DLD1 (cell line): ENCODE measurements around the gene MARCHF3.

Experiments
- in situ Hi-C: cut with HindIII; loops from 2 replicates; pipeline ENCODE4 v1.10.0; 2017; ENCODE audit warnings: low sequenced_read_pairs

The MARCHF3 gene

DNA sequence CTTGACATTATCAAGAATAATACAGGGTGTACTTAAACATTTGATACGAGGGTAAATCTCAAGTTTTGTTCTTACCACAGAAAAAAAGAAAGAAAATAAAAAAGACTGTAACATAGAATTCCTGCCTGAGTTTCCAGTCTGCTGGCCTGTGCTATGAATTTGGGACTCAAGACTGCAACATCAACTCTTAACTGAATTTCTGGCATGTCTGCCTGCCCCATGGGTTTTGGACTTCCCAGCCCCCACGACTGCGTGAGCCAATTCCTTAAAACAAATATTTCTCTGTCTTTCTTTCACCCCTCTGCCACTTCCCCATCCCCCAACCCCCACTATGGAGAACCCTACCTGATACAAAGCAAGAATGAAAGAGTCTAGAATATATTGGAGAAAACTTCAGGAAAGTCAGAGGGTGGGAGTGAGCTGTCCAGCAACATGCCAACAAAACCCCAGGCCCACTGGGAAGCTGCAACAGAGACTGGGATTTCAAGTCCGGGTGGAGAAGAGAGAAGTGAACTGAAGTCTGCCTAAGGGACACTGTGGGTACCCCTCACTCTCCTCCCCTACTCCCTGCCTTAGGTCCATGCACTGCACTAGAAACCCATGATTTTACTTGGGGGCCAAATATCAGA, 43.0 kb downstream of the MARCHF3 start:
- in situ Hi-C loops = no loop called here

DNA sequence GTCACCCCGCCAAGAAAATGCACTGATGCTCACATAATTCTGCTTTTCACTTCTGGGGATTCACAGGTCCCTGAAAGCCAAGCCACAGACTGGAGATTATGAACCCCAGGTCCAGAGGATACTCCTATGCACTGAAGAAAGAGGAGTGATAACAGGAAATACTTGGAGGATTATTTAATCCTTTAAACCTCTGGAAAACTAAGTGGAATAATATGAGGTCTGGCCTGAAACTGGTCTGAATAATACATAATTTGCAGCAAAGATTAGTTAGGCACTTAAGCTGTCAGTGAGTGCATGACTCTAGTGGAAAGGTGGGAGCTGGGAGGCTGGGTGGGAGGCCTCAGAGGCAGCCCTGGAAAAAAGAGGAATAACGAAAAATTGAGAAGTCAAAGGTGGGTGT, 45.7 kb downstream of the MARCHF3 start:
- in situ Hi-C loops = no loop called here

DNA sequence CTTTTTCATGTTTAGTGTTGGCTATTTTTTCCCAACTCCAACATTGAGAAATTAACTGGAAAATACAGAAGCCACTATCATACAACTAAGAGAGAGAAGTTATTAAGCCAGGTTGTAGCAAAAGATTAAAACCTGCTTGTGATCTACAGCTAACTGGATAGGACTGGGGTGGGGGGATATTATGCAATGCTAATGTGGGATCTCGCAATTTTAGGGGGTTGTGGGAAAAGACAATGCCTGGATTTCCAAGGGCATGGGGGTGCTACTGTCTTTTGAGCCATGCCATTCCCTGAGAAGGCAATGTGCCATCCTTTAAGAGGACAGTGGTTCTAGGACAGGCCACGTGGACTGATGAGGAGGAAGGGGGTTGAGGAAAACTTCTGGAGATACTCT, 46.5 kb downstream of the MARCHF3 start:
- in situ Hi-C loops = no loop called here

DNA sequence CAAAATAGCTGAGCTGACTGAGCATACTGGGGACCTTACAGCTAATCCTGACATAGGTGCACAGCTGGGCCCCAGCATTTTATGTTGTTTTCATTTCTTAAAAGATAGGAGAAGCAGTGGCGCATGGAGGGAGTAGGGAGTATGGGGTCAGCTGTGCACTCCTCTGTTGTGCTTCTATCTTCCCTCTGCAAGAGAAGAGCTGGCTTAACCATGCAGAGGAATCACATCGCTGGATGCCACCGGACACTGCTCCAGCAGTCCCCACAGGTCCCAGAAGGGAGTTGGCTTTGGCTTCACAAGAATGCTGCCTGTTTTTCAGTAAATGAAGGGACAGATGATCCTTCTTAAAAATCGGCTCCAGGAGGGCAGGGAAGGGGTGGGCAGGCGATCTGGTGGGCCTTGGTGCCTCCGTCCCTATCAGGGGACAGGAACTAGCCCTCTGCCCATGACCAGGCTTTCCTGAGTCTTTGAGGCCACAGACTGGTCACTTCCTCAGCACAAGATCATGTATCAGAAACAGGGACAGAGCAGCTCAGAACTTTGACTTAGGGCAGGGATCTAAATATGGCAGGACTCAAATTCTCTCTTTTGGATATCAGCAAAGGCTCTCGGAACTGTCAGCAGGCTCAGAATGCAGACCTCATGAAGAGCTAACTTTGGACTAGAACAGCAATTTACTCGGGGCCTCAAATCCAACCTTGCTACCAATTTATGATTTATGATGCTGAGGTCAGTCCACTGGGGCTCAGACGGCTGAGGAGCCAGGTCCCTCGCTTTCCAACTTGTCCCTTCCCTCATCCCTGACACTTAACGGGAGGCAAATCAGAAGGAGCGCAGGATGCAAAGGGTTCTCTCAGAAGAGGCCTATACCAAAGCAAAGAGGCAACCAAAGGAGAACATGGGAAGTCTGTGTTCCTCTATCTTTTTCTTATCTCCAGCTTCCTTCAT, 47.2 kb downstream of the MARCHF3 start:
- in situ Hi-C loops = no loop called here

DNA sequence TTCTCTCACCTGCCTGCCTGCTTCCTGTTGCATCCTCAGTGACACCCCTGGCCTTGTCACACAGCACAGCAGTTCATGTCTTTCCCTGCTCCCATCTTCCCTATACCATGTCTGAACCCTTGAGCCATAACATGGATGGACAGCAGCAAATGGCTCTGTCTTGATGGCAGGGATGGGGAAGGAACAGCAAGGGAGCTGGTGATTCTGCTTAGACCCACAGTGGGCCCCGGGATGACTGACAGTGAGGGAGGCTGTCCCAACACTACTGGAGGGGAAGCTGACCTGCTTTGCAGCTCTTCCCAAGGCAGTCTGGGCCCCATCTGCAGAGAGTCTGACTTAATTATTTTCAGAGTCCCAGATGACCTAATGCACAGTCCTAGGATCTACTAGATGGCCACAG, 48.2 kb downstream of the MARCHF3 start:
- in situ Hi-C loops = no loop called here

DNA sequence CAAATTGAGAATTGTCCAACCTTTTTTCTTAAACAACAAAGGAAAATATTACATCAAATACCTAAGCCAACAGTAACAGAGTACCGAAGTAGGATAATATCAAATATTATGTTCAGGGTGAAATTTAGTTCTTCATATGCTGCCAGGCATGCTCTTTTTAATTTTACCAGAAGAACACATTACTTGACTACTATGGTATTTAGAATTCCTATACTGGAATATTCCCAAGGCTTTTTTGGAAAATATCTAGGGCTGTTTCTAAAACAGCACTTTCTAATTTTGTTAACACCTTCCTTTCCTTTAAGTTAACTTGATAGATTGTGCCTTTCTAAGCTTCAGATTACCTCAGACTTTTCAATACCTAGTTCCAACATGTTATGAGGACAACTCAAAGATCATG, 48.7 kb downstream of the MARCHF3 start:
- in situ Hi-C loops = no loop called here

DNA sequence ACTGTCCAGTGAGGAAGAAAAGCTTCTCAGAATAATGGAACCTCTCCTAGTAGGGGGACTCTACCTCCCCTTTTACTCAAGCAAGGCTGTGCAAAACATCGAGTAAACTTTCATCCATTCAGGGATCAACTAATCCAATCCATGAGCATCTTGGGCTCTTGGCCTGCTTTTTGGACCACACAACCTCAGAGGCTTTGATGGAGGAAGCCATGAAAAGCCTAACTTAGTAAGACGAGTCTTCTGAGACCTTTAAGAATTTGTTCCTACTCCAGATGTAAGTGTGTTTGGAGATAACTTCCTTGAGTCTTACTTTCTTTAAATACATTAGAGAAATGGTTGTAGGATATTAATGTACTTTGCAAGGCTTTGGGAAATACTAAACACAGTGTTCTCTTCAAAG, 49.1 kb downstream of the MARCHF3 start:
- in situ Hi-C loops = no loop called here

DNA sequence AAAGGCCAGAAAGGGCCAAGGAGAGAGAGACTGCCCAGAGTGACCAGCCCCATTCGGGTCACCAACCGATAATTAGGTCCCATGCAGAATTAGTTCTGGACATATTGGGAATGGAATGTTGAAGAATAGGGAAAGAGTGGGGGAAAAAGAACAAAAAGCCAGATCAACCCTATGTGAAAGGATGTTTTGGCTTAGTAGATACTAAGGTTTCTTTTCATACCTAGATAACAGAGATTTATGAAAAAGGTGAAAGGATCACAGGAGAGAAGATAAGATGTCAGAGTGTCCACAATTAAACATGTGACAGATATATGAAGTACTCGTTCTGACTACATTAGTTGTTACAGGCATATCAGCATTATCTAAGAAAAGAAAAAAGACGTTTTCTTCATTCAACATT, 52.1 kb downstream of the MARCHF3 start:
- in situ Hi-C loops = no loop called here

DNA sequence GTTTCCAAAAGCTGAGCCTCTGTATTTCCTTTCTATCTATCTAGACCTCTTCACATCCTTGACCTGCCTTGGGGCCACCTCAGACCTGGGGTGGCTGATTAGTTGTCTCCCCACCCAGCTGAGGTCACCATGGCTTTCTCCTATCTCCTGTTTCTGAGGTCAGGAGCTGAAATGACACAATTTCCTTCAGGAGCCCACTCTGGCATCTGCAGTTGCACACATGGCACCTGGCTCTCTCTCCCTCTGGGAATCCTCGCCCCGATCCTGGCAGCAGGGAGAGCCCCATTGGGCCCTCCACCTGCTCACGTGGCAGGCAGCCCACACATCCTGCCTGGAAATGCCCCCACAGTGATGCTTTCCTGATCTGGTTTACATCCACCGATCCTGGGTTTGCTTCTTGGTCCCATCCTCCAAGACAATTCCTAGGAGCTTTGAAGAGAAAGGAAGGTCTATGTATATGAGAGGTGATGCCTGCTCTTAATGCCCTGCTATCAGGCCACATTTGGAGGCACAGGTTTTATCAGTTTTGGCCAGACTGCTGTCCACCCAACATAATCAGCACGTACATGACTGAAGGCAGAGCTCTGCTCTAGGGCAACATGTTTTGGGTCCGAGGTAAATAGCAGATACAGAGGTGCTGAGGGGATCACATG, 53.7 kb downstream of the MARCHF3 start:
- in situ Hi-C loops = no loop called here

DNA sequence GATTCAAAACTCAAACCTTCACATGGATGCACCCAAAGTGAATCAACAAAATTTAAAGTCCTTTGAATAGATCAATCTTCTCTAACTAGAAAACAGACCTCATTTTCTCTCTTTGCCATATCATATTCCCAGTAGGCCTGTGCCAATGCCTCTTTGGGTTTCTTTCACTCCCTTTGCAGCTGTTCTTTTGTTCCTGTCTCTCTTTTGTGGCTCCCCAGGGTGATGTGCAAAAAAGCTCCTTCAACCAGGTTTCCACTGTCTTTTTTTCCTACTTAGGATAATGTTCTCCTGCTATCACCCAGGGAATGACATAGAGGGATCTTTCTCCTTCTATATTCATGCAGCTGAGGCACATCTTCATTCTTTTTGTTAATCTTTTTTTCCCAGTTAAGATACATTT, 54.6 kb downstream of the MARCHF3 start:
- in situ Hi-C loops = no loop called here

DNA sequence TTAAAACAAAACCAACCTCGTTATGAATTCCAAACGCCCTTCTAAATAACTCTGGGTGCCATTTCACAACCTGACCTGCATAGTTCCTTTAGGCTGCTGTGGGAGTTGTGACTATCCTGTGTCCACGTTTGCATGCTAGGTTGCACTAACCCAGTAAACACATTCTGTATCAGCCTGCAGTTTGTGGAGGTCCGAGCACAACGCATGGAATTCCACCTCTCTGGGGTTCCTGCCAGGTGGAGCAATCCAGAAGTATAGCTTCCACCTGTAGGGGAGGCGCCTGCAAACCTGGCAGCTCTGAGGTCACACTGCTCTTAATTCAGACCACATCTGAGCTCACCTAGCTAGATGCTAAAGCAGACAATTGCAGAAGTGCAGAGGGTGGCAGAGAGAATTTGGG, 57.2 kb downstream of the MARCHF3 start:
- in situ Hi-C loops = no loop called here

DNA sequence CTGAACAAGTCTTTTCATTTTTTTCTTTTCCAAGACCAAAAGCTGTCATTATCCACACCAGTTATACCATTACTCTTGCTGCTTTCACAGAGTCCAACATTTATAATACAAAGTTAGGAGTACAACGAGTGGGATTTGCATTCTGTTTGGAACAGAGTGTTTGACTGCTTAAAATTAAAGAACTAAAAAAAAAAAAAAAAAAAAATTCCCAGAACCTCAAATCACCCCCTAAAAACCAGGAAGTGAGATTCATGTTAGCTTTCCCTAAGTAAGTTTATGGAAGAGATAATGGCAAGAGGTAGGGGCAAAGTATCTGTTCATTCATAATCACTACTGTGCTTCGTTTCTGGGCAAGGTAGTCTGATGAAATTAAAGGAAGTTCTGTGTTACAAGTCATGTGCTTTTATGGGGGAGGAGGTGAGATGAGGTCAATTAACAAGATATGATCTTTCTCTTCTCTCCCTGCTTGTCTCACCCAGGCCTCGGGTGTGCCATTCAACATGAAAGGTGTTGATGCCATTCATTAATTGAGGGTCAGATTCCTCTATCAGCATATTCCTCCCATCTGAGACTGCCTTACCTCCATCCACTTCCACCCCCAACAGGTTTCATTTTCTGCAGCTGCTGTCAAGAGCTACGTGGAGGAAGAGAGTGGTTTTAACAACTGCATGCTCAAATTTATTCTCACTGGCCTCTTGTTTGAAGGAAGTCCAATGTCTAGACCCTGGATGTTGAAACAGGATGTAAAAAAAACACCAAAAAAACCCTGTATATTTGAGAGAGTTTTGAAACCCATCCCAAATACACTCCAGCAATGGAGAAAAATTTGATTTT, 58.1 kb downstream of the MARCHF3 start:
- in situ Hi-C loops = no loop called here

DNA sequence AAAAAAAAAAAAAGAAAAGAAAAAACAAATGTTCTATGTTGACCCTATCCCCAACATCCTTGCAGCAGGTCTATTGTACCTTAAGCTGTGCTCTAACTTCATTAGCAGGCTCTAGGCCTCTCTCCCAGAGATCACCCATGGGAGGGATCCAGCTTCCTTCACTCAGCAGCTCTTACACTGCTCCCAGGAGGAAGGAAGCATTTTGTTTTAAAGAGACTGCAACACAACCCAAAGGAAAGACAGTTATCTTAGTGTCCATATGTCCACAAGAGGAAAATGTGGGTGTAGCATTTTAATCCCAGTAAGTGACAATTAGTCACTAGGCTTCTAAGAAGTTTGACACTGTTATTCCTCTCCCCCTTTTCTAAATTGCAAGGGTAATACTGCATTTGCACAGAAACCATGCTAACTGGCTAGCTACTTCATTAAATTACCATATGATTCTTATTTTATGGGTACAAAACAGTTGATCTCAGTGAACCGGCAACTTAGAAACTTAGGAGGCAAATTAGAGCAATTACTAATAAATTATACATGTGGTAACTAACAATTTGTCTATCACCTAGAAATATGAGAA, 58.8 kb downstream of the MARCHF3 start:
- in situ Hi-C loops = no loop called here

DNA sequence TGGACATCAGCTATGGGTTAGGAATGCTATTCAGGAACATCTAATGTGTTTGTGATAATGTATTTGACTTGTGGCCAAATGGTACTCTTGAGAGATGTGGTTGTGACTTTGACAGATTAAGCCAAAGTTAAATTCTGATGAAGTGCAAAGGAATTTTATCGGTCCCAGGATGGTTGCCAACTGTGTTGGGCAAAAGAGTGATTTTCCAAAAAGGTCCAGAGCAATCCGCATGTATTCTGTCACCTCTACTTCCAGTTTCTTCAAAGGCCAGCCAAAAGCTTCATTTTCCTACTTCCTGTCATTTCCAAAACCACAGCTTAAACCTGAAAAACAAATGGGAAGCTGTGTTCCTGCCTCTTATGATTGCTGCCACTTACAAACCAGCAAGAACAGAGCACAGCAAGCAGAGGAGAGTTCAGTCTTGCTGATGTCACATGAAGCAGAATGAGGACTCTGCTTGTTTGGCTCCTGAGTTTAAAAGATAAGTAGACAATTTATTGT, 59.8 kb downstream of the MARCHF3 start:
- in situ Hi-C loops = no loop called here

DNA sequence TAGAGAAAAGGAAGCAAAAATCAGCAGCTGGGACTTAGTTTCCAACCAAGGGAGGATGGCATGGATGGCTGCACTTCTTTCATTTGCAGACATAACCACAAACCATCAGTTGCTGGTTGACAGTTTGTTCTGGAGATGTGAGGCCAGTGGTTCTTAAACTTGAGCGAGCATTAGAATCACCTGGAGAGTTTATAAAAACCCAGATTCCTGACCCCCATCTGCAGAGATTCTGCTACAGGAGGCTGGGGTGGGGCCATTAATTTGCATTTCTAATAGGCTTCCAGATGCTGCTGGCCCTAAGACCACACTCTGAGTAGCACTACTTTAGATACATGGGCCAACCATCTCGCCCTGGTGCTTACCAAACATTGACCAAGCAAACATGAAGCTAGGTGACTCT, 60.8 kb downstream of the MARCHF3 start:
- in situ Hi-C loops = no loop called here

DNA sequence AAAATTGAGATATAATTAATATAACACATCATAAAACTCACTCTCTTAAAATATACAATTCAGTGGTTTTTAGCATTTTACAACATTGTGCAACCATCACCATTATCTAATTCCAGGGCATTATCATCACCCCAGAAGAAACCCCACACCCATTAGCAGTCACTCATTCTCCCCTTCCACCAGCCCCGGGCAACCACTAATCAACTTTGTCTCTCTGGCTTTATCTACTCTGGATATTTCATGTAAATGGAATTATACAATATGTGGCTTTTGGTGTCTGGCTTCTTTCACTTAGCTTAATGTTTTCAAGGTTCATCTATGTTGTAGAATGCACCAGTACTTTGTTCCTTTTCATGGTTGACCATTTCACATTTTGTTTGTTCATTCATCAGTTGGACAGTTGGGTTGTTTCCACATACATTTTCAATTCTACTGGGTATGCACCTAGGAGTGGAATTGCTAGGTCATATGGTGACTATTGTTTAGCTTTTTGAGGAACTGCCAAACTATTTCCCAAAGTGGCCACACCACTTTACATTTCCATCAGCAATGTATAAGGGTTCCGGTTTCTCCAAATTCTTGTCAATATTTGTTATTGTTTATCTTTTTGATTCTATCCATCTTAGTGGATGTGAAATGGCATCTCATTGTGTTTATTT, 62.4 kb downstream of the MARCHF3 start:
- in situ Hi-C loops = no loop called here

DNA sequence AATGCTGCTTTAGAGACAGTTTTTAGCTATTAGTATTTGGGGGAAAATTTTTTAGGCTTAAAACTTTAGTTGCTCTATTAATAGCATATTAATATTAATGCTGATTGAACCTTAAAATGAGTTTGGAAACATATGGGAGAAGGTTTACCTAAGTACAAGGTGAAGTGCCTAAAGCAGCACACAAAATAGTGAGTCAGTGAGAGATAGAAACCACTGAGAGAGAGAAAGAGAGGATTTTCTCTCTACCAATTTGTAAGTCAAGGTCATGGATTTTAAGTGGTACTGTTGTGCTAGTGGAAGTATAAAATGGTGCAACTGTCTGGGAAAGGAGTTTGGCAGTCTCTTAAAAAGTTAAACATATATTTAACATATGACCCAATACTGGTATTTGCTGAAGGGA, 64.9 kb downstream of the MARCHF3 start:
- in situ Hi-C loops = no loop called here

DNA sequence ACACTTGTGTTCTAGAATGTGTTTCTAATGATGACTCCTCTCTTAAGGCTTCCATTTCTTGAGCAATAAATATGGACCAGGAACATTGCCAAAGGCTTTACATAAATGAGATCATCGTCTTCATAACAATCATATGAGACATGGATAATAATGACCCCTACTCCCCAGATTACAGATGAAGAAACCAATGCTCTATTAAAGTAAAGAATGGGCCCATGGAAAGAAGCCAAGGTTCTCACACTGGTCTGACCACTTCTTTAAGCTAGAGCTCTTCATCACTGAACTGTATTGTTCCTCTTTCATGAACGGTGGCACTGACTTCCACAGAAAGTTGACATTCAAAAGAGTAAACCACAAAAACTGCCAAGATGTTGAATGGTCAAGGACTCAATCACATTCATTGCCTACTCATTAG, 65.3 kb downstream of the MARCHF3 start:
- in situ Hi-C loops = no loop called here

DNA sequence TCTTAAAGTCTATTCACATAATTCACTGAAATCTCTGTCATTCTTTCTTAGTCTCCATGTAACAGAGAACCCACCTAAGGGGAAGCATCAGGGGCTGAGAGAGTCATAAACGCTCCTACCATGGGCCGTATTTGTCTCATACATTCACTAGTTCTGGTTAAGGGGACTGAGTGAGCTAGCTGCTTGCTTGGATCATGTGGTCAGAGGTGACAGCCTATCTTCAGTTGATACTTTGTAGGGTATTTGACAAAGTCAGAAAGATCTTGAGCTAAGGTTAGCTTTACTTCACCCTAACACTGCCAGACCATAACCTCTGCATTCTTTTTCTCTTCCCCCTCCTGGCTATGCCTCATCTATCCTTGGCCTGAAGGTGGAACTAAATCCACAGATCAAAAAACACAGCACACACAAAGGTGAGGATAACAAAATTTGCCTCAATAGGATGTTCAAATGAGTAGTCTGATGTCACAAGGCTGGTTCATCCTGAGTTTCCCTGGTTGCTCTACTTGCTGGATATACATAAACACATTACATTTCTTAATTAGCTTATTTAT, 66.5 kb downstream of the MARCHF3 start:
- in situ Hi-C loops = no loop called here

DNA sequence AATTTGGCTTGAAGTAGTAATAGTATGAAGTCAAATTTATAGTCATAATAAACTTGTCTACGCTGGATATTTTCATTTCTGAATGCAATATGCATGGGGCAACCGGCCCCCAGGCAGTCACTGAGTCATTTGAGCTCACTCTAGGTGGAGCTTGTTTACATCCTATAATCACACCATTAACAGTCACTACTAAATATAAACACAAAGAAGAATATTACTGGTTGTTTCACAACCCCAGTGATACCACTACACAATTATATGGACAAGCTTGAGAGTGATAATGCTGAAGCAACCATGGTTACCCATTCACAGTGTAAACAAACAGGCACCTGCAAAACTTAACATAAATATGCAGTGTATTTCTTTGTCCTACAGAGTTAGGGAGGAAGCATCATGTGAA, 68.7 kb downstream of the MARCHF3 start:
- in situ Hi-C loops = no loop called here
